Measurements from ENCODE around the gene HSPA8. TPM values are rescaled to one million over a fixed set of nuclear protein-coding genes. Genes with fewer than 3 reads are reported as not detected.

Gene HSPA8
- total RNA-seq, 3 donors from 2014 or later, result 496 to 909 (median 797) TPM

GRCh38 chr11:123047266-123047946, 14.5 kb downstream of the HSPA8 start:
- H3K9me3 ChIP-seq, result no peaks in the 10 kb centered on the region
- no peaks in the 10 kb centered on the region for H3K4me1 ChIP-seq (ENCODE audit: low read depth)
- no peaks in the 10 kb centered on the region for H3K36me3 ChIP-seq (ENCODE audit: low read depth)
- no peak overlapping the region for H3K4me3 ChIP-seq
- no peak for DNase-seq
- no peak for ATAC-seq
- TF ChIP-seq CTCF (IDR thresholded peaks at IDR 0.05), result no peak
- intact Hi-C loops (cut with DNase I, micrococcal nuclease), result no loop called here

GRCh38 chr11:123046473-123047259, 15.3 kb downstream of the HSPA8 start:
- Histone ChIP-seq H3K4me3 (no peak overlapping the region), H3K36me3 (ENCODE audit: low read depth) (no peaks in the 10 kb centered on the region), H3K4me1 (ENCODE audit: low read depth) (no peaks in the 10 kb centered on the region), H3K9me3 (no peaks in the 10 kb centered on the region)
- DNase-seq (no peak), ATAC-seq (no peak)
- intact Hi-C loops (cut with DNase I, micrococcal nuclease), result no loop called here
- no peak for TF ChIP-seq CTCF (IDR thresholded peaks at IDR 0.05)

- no peak for TF ChIP-seq CTCF (IDR thresholded peaks at IDR 0.05)
- no peaks in the 10 kb centered on the region for H3K36me3 ChIP-seq (ENCODE audit: low read depth)
- H3K4me3 ChIP-seq, result no peak overlapping the region
- DNase-seq (no peak), ATAC-seq (no peak)
- H3K4me1 ChIP-seq (ENCODE audit: low read depth), result no peaks in the 10 kb centered on the region
- no peaks in the 10 kb centered on the region for H3K9me3 ChIP-seq
- intact Hi-C loops (cut with DNase I, micrococcal nuclease), result no loop called here
Observed at GRCh38 chr11:123045101-123045500, 16.8 kb downstream of the HSPA8 start.

- intact Hi-C loops (cut with DNase I, micrococcal nuclease), result no loop called here
- H3K9me3 ChIP-seq, result no peaks in the 10 kb centered on the region
- H3K4me1 ChIP-seq (ENCODE audit: low read depth), result no peaks in the 10 kb centered on the region
- no peaks in the 10 kb centered on the region for H3K36me3 ChIP-seq (ENCODE audit: low read depth)
- no peak for TF ChIP-seq CTCF (IDR thresholded peaks at IDR 0.05)
- H3K4me3 ChIP-seq, result no peak overlapping the region
- DNase-seq (no peak), ATAC-seq (no peak)
Observed at GRCh38 chr11:123041185-123041584, 20.8 kb downstream of the HSPA8 start.

GRCh38 chr11:123040111-123040432, 21.9 kb downstream of the HSPA8 start:
- intact Hi-C loops (cut with DNase I, micrococcal nuclease), result no loop called here
- DNase-seq, result no peak
- Histone ChIP-seq H3K36me3 (ENCODE audit: low read depth) (no peaks in the 10 kb centered on the region), H3K9me3 (no peaks in the 10 kb centered on the region), H3K4me1 (ENCODE audit: low read depth) (no peaks in the 10 kb centered on the region), H3K4me3 (no peak overlapping the region)
- ATAC-seq, result no peak
- TF ChIP-seq CTCF (IDR thresholded peaks at IDR 0.05), result no peak
